ENCODE data around the gene RLN3.

Gene RLN3

DNA sequence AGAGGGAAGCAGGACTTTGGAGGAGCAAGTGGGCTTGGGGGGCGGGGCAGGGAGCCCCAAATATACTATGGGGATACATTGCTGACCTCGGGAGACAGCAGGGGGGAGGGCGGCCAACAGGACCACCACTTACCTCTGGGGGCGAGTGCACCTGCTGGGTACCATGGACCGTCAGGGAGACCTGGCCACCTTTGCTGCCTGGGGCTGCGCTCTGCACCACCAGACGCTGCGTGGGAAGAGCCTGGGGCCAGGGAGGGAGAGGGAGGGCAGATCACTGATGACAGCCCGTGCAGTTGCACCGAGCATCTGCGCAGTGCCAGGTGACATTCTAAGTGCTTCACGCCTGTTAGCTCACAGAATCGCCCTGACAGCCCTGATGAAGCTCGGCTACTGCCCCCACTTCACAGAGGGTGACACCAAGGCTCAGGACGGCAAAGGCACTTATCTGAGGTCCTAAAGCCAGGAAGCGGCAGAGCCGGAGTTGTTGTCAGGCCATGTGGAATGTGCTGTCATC lies 45.9 kb upstream of the RLN3 start:
- no peak overlapping the region for H3K27ac ChIP-seq
- TF ChIP-seq ZFX (IDR thresholded peaks at IDR 0.05) (no peak), CTCF (conservative IDR thresholded peaks at IDR 0.05) (no peak)

GRCh38 chr19:13982773-13983172 lies 45.2 kb upstream of the RLN3 start:
- TF ChIP-seq CTCF (conservative IDR thresholded peaks at IDR 0.05): no peak
- no peak for TF ChIP-seq ZFX (IDR thresholded peaks at IDR 0.05)

DNA sequence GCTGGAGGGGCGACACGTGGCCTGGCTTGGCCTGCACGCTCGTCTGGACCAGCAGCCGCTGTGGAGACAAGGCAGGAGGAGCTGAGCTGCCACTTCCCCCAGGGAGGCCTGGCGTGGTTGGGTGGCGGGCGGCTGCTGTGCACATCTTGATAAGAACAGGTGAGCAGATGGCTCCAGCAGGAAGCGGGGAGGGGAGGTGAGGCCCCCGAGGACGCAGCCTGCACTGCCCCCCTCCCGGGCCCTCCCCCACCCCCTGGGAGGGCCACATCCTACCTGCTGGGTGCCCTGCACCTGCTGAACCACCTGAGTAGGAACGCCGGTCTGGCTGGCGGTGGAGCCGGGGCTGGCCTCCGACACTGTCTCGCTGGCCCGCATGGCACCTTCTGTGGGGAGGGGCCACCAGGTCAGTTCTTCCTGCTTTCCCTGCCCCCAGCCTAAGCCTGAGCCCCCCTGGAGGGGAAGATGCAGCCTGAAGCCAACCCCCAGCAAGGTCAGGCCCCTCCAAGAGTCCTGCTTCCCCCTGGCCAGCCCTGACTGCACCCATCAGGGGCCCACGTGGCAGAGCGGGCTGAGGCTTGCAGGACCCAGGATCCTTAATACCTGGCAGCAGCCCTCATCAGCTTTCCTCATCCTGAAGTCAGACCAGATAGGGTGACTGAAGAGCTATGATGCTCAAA lies 44.6 kb upstream of the RLN3 start:
- TF ChIP-seq ZFX (IDR thresholded peaks at IDR 0.05) (no peak), CTCF (conservative IDR thresholded peaks at IDR 0.05) (no peak)
- no peak overlapping the region for H3K27ac ChIP-seq

More at GRCh38 chr19:13982773-13983172, 45.2 kb upstream of the RLN3 start:
- H3K27ac ChIP-seq: no peak overlapping the region

DNA sequence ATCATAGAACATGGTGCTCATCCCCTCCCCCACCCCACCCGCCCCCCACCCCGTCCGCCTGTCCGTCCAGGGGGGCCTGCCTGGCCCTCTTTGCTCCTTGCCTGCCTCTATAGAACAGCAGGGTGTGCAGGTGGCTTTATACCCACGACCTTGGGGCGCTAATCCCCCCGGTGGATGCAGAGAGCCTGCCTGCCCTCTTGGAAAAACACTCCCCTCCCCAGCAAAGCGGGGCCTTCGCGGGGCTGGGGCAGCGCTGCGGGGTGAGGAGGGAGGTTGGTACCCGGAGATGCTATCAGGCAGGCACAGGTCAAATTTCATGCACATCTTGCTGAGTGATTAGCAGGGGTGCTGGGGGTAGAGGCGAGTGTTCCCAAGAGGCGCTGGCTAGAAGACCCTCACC lies 43.8 kb upstream of the RLN3 start:
- no peak overlapping the region for H3K27ac ChIP-seq
- no peak for TF ChIP-seq CTCF (conservative IDR thresholded peaks at IDR 0.05)

DNA sequence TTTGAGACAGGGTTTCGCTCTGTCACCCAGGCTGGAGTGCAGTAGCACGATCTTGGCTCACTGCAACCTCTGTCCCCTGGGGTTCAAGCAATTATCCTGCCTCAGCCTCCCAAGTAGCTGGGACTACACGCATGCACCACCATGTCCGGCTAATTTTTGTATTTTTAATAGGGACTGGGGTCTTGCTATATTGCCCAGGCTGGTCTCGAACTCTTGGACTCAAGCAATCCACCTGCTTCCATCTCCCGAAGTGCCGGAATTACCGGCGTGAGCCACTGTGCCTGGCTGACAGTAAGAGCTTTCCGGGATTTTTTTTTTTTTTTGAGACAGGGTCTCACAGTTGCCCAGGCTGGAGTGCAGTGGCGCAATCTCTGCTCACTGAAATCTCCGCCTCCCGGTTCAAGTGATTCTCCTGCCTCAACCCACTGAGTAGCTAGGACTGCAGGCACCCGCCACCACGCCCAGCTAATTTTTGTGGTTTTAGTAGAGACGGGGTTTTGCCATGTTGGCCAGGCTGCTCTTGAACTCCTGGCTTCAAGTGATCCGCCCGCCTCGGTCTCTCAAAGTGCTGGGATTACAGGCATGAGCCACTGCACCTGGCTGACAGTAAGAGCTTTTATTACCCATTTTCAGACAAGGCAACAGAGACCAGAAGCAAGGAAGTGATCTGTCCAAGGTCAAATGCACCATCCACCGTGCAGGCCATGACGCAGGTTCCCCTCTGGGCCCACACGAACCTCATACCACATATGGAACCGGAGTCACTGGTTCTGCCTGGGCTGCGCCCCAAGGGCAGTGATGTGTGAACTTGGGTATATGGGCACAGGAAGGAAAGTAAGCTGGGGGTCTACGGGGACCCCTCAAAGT lies 42.8 kb upstream of the RLN3 start:
- peak overlapping the region; percentile 89 for H3K27ac ChIP-seq
- TF ChIP-seq ZFX (IDR thresholded peaks at IDR 0.05) (no peak), CTCF (conservative IDR thresholded peaks at IDR 0.05) (no peak)

DNA sequence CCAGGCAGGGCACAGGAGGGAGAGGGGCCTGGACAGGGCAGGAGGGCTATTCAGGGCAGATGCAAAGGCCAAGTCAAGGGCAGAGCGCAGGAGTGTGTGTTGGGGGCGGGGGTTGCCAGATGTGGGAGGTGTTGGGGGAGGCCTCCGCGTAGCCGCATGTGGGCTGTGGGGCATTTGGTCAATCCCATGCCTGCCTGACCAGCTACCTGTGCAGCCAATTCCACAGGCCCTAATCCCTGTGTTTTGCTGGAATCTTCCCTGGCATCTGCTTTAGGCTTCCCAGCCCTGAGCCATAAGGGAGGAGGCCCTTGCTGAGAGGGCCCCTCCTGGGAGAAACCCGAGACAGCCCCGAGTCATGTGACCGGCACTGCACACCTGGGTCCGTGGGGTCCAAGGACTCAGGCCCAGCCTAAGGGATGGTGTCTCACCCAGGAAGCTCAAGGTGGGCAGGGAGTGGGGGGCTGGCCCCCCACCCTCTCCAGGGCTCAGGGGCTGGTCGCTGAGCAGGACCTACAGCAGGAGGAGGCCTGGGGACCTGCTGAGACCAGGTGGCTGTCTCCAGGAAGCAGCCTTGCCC lies 42.1 kb upstream of the RLN3 start:
- no peak for TF ChIP-seq ZFX (IDR thresholded peaks at IDR 0.05)
- TF ChIP-seq CTCF (conservative IDR thresholded peaks at IDR 0.05): no peak
- peak overlapping the region; percentile 89 for H3K27ac ChIP-seq

Measured in C4-2B (cell line).